Kasumi-1 (cell line): Measurements from ENCODE around the gene SNTA1.
"Not testable (repeated sequence)": the region's sequence is repeated elsewhere in the genome, so short reads cannot be mapped to it uniquely, and the experiment has no call there.

ENCODE experiments used
- DNase-seq, 2 experiments: peaks; one replicate each; lab custom pipeline; 2025; lab: John Stamatoyannopoulos, UW

Gene SNTA1

GRCh38 chr20:33431797-33432381, 11.7 kb downstream of the SNTA1 start:
- DNase-seq, result no peak

GRCh38 chr20:33423875-33424274, 19.7 kb downstream of the SNTA1 start:
- not testable (repeated sequence) for DNase-seq

GRCh38 chr20:33423141-33423834, 20.3 kb downstream of the SNTA1 start:
- no peak for DNase-seq

- DNase-seq, result no peak
These were observed 24.2 kb downstream of the SNTA1 start for GRCh38 chr20:33419140-33419974.

GRCh38 chr20:33418033-33418432, 25.5 kb downstream of the SNTA1 start:
- no peak for DNase-seq

- DNase-seq, result peak in 1 of 2 experiments; percentile 23
These were observed 27.6 kb downstream of the SNTA1 start for GRCh38 chr20:33415948-33416347.

- no peak for DNase-seq
These were observed 31.1 kb downstream of the SNTA1 start for GRCh38 chr20:33412484-33412838.

GRCh38 chr20:33411711-33412483, 31.7 kb downstream of the SNTA1 start:
- DNase-seq, result no peak

- DNase-seq, result no peak
These were observed 32.3 kb downstream of the SNTA1 start for GRCh38 chr20:33411242-33411641.

GRCh38 chr20:33410081-33410742, 33.4 kb downstream of the SNTA1 start:
- DNase-seq, result no peak

- peak; percentile 21 to 34 for DNase-seq
These were observed 34.6 kb downstream of the SNTA1 start for GRCh38 chr20:33408716-33409654.

- DNase-seq, result no peak
These were observed 35.2 kb downstream of the SNTA1 start for GRCh38 chr20:33408313-33408712.

GRCh38 chr20:33407796-33408195, 35.8 kb downstream of the SNTA1 start:
- no peak for DNase-seq

GRCh38 chr20:33407251-33407650, 36.3 kb downstream of the SNTA1 start:
- peak; percentile 86 to 88 for DNase-seq

GRCh38 chr20:33404281-33404680, 39.3 kb downstream of the SNTA1 start:
- DNase-seq, result no peak

- peak in 1 of 2 experiments; percentile 11 for DNase-seq
These were observed 41.6 kb downstream of the SNTA1 start for GRCh38 chr20:33401921-33402369.

GRCh38 chr20:33401184-33401920, 42.2 kb downstream of the SNTA1 start, which contains the start of gene CDK5RAP1:
Gene CDK5RAP1, minus strand, starts transcription at chr20:33401519. Its CDS starts 4,455 bp downstream, at chr20:33397064.
- peak; percentile 91 to 94 for DNase-seq

GRCh38 chr20:33400812-33401183, 42.8 kb downstream of the SNTA1 start:
- peak; percentile 7 to 24 for DNase-seq

- no peak for DNase-seq
These were observed 43.6 kb downstream of the SNTA1 start for GRCh38 chr20:33399924-33400323.

- DNase-seq, result no peak
These were observed 48.8 kb downstream of the SNTA1 start for GRCh38 chr20:33394718-33395117.
